ENCODE data around the gene CBR3. TPM values are rescaled to one million over a fixed set of nuclear protein-coding genes. Genes with fewer than 3 reads are reported as not detected.

Gene CBR3
- total RNA-seq, 2 experiments from 2014 or later: 2.6 to 3.0 TPM

DNA sequence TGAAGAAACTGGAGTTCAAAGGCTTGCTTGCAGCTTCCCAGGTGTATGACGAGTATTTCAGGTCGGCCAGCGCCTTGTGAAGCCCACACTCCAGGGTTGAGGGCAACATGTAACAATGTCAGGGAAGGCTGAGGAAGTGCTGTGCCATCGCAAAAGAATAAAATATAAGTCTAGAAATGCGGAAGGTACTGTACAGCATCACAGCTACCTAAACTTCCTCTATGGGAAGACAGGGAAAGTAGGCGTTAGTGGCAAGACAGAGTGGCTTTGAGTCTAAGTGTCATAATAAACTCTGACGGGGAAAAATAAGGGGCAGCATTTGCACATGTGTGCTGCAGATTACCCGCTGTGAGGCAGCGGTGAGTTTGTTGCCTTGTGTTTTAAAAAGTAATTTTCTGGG is 50.6 kb downstream of the CBR3 start:
- Histone ChIP-seq H3K27me3 (ENCODE audit: control insufficient read depth in 1 of 2, insufficient read depth in 2 of 2, low read length in 2 of 2) (no peaks in the 10 kb centered on the region), H3K4me3 (ENCODE audit: low read length) (no peak overlapping the region), H3K4me1 (ENCODE audit: insufficient read depth, low read length) (no peaks in the 10 kb centered on the region), H3K27ac (ENCODE audit: low read depth in 1 of 2, low read length in 2 of 2) (no peak overlapping the region), H3K36me3 (ENCODE audit: insufficient read depth, low read length) (peaks cover 15% of the 10 kb centered on the region), H3K9me3 (ENCODE audit: control insufficient read depth in 1 of 2, insufficient read depth in 1 of 2, low read length in 2 of 2) (no peaks in the 10 kb centered on the region)
- DNase-seq (no peak), ATAC-seq (ENCODE audit: poor library complexity) (no peak)
- TF ChIP-seq, protein P1, sequence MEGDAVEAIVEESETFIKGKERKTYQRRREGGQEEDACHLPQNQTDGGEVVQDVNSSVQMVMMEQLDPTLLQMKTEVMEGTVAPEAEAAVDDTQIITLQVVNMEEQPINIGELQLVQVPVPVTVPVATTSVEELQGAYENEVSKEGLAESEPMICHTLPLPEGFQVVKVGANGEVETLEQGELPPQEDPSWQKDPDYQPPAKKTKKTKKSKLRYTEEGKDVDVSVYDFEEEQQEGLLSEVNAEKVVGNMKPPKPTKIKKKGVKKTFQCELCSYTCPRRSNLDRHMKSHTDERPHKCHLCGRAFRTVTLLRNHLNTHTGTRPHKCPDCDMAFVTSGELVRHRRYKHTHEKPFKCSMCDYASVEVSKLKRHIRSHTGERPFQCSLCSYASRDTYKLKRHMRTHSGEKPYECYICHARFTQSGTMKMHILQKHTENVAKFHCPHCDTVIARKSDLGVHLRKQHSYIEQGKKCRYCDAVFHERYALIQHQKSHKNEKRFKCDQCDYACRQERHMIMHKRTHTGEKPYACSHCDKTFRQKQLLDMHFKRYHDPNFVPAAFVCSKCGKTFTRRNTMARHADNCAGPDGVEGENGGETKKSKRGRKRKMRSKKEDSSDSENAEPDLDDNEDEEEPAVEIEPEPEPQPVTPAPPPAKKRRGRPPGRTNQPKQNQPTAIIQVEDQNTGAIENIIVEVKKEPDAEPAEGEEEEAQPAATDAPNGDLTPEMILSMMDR (IDR thresholded peaks at IDR 0.05): no peak
- H3K9me3 Mint-ChIP-seq: no peaks in the 10 kb centered on the region
- intact Hi-C loops (cut with DNase I, micrococcal nuclease): loop anchor here in 1 of 2 experiments (5.0 kb wide), 1 partner anchor 33 kb away; no protein-coding TSS in a partner anchor
- H3K4me3 Mint-ChIP-seq: no peak overlapping the region
- CTCF ChIA-PET: no interaction called here
- H3K27me3 Mint-ChIP-seq: no peaks in the 10 kb centered on the region
- H3K4me1 Mint-ChIP-seq (ENCODE audit: low read depth): peaks cover 11% of the 10 kb centered on the region
- POLR2A ChIA-PET: no interaction called here
- peaks cover 29% of the 10 kb centered on the region for H3K36me3 Mint-ChIP-seq (ENCODE audit: low read depth)
- H3K27ac Mint-ChIP-seq: no peak overlapping the region

DNA sequence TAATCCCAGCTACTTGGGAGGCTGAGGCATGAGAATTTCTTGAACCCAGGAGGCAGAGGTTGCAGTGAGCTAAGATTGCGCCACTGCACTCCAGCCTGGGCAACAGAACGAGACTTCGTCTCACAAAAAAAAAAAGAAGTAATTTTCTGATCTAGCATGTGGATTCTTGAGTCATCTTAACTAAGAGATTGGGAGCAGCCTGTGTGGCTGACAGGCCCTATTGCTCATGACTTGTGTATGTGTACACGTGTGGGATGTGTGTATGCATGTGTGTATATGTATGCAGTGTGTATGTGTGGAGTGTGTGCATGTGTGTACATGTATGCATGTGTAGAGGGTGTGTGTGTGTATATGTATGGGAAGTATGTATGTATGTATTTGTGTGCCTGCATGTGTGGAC is 51.2 kb downstream of the CBR3 start:
- CTCF ChIA-PET: interaction anchor here (0.6 kb wide), 1 partner anchor 72 kb away, joined by 3 read pairs; no protein-coding TSS in a partner anchor
- Histone ChIP-seq H3K36me3 (ENCODE audit: insufficient read depth, low read length) (peaks cover 15% of the 10 kb centered on the region), H3K27me3 (ENCODE audit: control insufficient read depth in 1 of 2, insufficient read depth in 2 of 2, low read length in 2 of 2) (no peaks in the 10 kb centered on the region), H3K4me3 (ENCODE audit: low read length) (no peak overlapping the region), H3K9me3 (ENCODE audit: control insufficient read depth in 1 of 2, insufficient read depth in 1 of 2, low read length in 2 of 2) (no peaks in the 10 kb centered on the region), H3K4me1 (ENCODE audit: insufficient read depth, low read length) (no peaks in the 10 kb centered on the region), H3K27ac (ENCODE audit: low read depth in 1 of 2, low read length in 2 of 2) (no peak overlapping the region)
- no peaks in the 10 kb centered on the region for H3K27me3 Mint-ChIP-seq
- no peak overlapping the region for H3K4me3 Mint-ChIP-seq
- H3K4me1 Mint-ChIP-seq (ENCODE audit: low read depth): peaks cover 11% of the 10 kb centered on the region
- intact Hi-C loops (cut with DNase I, micrococcal nuclease): loop anchor here in 1 of 2 experiments (5.0 kb wide), 1 partner anchor 34 kb away; no protein-coding TSS in a partner anchor
- no peaks in the 10 kb centered on the region for H3K9me3 Mint-ChIP-seq
- H3K36me3 Mint-ChIP-seq (ENCODE audit: low read depth): peaks cover 34% of the 10 kb centered on the region
- POLR2A ChIA-PET: no interaction called here
- TF ChIP-seq, protein P1 (IDR thresholded peaks at IDR 0.05): no peak
- no peak for DNase-seq
- no peak for ATAC-seq (ENCODE audit: poor library complexity)
- no peak overlapping the region for H3K27ac Mint-ChIP-seq

DNA sequence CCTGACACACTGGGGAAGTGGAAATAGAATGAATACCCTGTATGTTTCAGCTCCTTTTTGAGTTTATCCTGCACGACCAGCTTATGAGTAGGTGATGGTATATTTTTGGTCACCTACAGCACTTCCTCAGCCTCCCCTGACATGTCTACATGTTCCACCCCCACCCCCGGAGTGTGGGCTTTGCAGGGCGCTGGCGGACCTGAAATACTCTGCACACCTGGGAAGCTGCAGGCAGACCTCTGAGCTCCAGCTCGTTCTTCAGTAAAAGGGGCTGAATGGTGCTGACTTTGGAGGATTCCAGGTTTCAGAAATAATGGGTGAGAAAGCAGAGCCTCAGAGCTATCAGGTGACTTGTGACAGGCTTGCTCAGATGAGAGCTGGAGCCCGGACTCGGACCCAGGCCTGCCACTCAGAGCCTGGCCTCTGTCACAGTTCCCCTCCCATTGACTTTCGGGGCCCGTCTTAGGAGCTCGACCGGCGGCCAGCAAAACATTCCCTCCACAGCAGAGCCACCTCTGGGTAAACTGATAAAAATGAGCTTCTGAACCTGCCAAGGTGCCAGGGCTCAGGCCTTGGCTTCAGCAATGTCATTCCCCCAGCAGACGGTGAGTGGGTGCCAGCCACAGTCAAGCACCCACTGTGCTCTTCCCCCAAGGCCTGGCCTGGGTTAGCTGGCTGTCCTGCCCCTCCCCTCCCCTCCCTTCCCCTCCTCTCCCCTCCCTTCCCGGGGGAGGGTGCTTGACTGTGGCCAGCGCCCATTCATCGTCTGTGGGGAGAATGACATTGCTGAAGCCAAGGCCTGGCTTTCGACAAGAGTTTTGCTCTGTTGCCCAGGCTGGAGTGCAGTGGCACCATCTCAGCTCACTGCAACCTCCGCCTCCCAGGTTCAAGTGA is 51.9 kb downstream of the CBR3 start:
- no peaks in the 10 kb centered on the region for H3K9me3 Mint-ChIP-seq
- Histone ChIP-seq H3K4me1 (ENCODE audit: insufficient read depth, low read length) (no peaks in the 10 kb centered on the region), H3K9me3 (ENCODE audit: control insufficient read depth in 1 of 2, insufficient read depth in 1 of 2, low read length in 2 of 2) (no peaks in the 10 kb centered on the region), H3K4me3 (ENCODE audit: low read length) (no peak overlapping the region), H3K36me3 (ENCODE audit: insufficient read depth, low read length) (peaks cover 15% of the 10 kb centered on the region), H3K27me3 (ENCODE audit: control insufficient read depth in 1 of 2, insufficient read depth in 2 of 2, low read length in 2 of 2) (no peaks in the 10 kb centered on the region), H3K27ac (ENCODE audit: low read depth in 1 of 2, low read length in 2 of 2) (no peak overlapping the region)
- ATAC-seq (ENCODE audit: poor library complexity) (no peak), DNase-seq (no peak)
- H3K4me3 Mint-ChIP-seq: no peak overlapping the region
- ChIA-PET POLR2A (no interaction called here), CTCF (interaction anchor here (0.6 kb wide), 1 partner anchor 72 kb away, joined by 3 read pairs; no protein-coding TSS in a partner anchor)
- intact Hi-C loops (cut with DNase I, micrococcal nuclease): loop anchor here in 1 of 2 experiments (5.0 kb wide), 1 partner anchor 34 kb away; no protein-coding TSS in a partner anchor
- peaks cover 35% of the 10 kb centered on the region for H3K36me3 Mint-ChIP-seq (ENCODE audit: low read depth)
- H3K27ac Mint-ChIP-seq: no peak overlapping the region
- H3K27me3 Mint-ChIP-seq: no peaks in the 10 kb centered on the region
- TF ChIP-seq, protein P1 (IDR thresholded peaks at IDR 0.05): no peak
- peaks cover 11% of the 10 kb centered on the region for H3K4me1 Mint-ChIP-seq (ENCODE audit: low read depth)

Measured in CD4-positive, alpha-beta T cell (primary cell).